SK-N-MC (cell line): ENCODE measurements around the gene ORAI2.

Experiments used
- DNase-seq: peaks from one replicate; pipeline ENCODE4 v3.0.0-alpha.2; 2011; ENCODE audit warnings: low read depth, low spot score
- H3K27ac ChIP-seq: fragments of 200-600 bp; sonication (generic); 2 replicates; pipeline ENCODE4 v1.5.1; 2016; ENCODE audit warnings: mixed run types
- H3K36me3 ChIP-seq: fragments of 200-600 bp; sonication (generic); 2 replicates; pipeline ENCODE4 v1.6.1; 2017; ENCODE audit warnings: antibody characterized with exemption, low read length, mixed read lengths; ENCODE audit not compliant: insufficient read depth
- H3K4me3 ChIP-seq: fragments of 200-600 bp; sonication (generic); 2 replicates; pipeline ENCODE4 v1.5.1; 2016
- H3K9ac ChIP-seq: fragments of 200-600 bp; sonication (generic); 2 replicates; pipeline ENCODE4 v1.8.0; 2017; ENCODE audit warnings: mixed run types, mixed read lengths; ENCODE audit not compliant: insufficient read length
- H3K9me3 ChIP-seq: fragments of 200-600 bp; sonication (generic); 2 replicates; pipeline ENCODE4 v1.6.1; 2017; ENCODE audit warnings: low read depth, mild to moderate bottlenecking, antibody characterized with exemption, low read length, moderate library complexity, mixed read lengths
- EZH2 ChIP-seq: fragments of 200-600 bp; sonication (generic); IDR thresholded peaks from one replicate; pipeline ENCODE4 v1.6.1; 2017; ENCODE audit warnings: antibody characterized with exemption
- FOXP2 ChIP-seq: optimal IDR thresholded peaks from 2 replicates; pipeline ENCODE3; 2011; ENCODE audit warnings: mild to moderate bottlenecking, moderate library complexity; ENCODE audit not compliant: insufficient read depth; ENCODE audit errors: extremely low read length, control extremely low read depth
- POLR2AphosphoS5 ChIP-seq: IDR thresholded peaks from 2 replicates; pipeline ENCODE4 v1.6.1; 2012; ENCODE audit warnings: mild to moderate bottlenecking, low read depth, low read length, borderline replicate concordance

The ORAI2 gene

GRCh38 chr7:102424129-102424551 lies 9.2 kb upstream of the ORAI2 start:
- Histone ChIP-seq H3K9me3 (no peaks in the 10 kb centered on the region), H3K36me3 (peaks cover 42% of the 10 kb centered on the region), H3K9ac (no peak overlapping the region), H3K4me3 (no peak overlapping the region), H3K27ac (no peak overlapping the region)
- TF ChIP-seq EZH2 (no peak), FOXP2 (no peak), POLR2AphosphoS5 (no peak)
- DNase-seq, result no peak

- Histone ChIP-seq H3K9ac (no peak overlapping the region), H3K36me3 (peaks cover 39% of the 10 kb centered on the region), H3K9me3 (no peaks in the 10 kb centered on the region), H3K27ac (no peak overlapping the region), H3K4me3 (no peak overlapping the region)
- no peak for DNase-seq
- TF ChIP-seq EZH2 (no peak), FOXP2 (no peak), POLR2AphosphoS5 (no peak)
These were observed 8.6 kb upstream of the ORAI2 start for GRCh38 chr7:102424787-102425218.

- no peak for TF ChIP-seq POLR2AphosphoS5
- TF ChIP-seq FOXP2, result no peak
- TF ChIP-seq EZH2, result no peak
- no peak overlapping the region for H3K9ac ChIP-seq
- H3K9me3 ChIP-seq, result no peaks in the 10 kb centered on the region
- H3K36me3 ChIP-seq, result peaks cover 30% of the 10 kb centered on the region; the same call in 1 of the 2 replicates
- no peak overlapping the region for H3K4me3 ChIP-seq
- H3K27ac ChIP-seq, result no peak overlapping the region
- no peak for DNase-seq
These were observed 7.6 kb upstream of the ORAI2 start for GRCh38 chr7:102425639-102426267.

GRCh38 chr7:102426268-102427018 lies 6.9 kb upstream of the ORAI2 start:
- H3K9ac ChIP-seq, result no peak overlapping the region
- H3K4me3 ChIP-seq, result no peak overlapping the region

GRCh38 chr7:102427019-102427405 lies 6.4 kb upstream of the ORAI2 start:
- Histone ChIP-seq H3K9me3 (no peaks in the 10 kb centered on the region), H3K9ac (no peak overlapping the region), H3K36me3 (peaks cover 27% of the 10 kb centered on the region; the same call in 1 of the 2 replicates), H3K4me3 (no peak overlapping the region), H3K27ac (no peak overlapping the region)
- DNase-seq, result no peak
- no peak for TF ChIP-seq EZH2
- no peak for TF ChIP-seq POLR2AphosphoS5
- TF ChIP-seq FOXP2, result no peak

More at GRCh38 chr7:102426268-102427018, 6.9 kb upstream of the ORAI2 start:
- TF ChIP-seq EZH2, result no peak
- TF ChIP-seq POLR2AphosphoS5, result no peak
- TF ChIP-seq FOXP2, result no peak
- DNase-seq, result no peak
- Histone ChIP-seq H3K9me3 (no peaks in the 10 kb centered on the region), H3K27ac (no peak overlapping the region), H3K36me3 (peaks cover 27% of the 10 kb centered on the region; the same call in 1 of the 2 replicates)

- Histone ChIP-seq H3K9ac (no peak overlapping the region), H3K9me3 (no peaks in the 10 kb centered on the region), H3K4me3 (no peak overlapping the region), H3K27ac (0 out of 2 replicates have a peak overlapping the region, but pooled peaks have one; percentile 13), H3K36me3 (peaks cover 21% of the 10 kb centered on the region; the same call in 1 of the 2 replicates)
- no peak for DNase-seq
- TF ChIP-seq POLR2AphosphoS5 (no peak), EZH2 (no peak), FOXP2 (no peak)
These were observed 4.1 kb upstream of the ORAI2 start for GRCh38 chr7:102429141-102429899.

- peak overlapping the region; percentile 70 for H3K4me3 ChIP-seq
- TF ChIP-seq FOXP2, result no peak
- no peak for TF ChIP-seq POLR2AphosphoS5
- no peak for TF ChIP-seq EZH2
- no peak for DNase-seq
- H3K9me3 ChIP-seq, result no peaks in the 10 kb centered on the region
- peaks cover 4% of the 10 kb centered on the region; the same call in 1 of the 2 replicates for H3K36me3 ChIP-seq
- peak overlapping the region; percentile 34 for H3K9ac ChIP-seq
- H3K27ac ChIP-seq, result peak overlapping the region; percentile 91
These were observed 1.6 kb upstream of the ORAI2 start for GRCh38 chr7:102431617-102432298.
